ENCODE data around the gene XAGE2. TPM values are rescaled to one million over a fixed set of nuclear protein-coding genes. Genes with fewer than 3 reads are reported as not detected.

XAGE2 gene
- total RNA-seq, 4 donors from 2014 or later, result not detected

GRCh38 chrX:52355108-52355507 is 13.7 kb upstream of the XAGE2 start:
- in situ Hi-C loops (cut with MboI; ENCODE audit: low sequenced_read_pairs in 4 of 4), result no loop called here
- ATAC-seq, result no peak
- no peaks in the 10 kb centered on the region for H3K4me1 ChIP-seq
- intact Hi-C loops (cut with DNase I; ENCODE audit: low total_unique reads), result no loop called here
- H3K27me3 ChIP-seq, result peaks cover 0 to 7% (median 0%) of the 10 kb centered on the region in 3 donors
- no peaks in the 10 kb centered on the region for H3K9me3 ChIP-seq
- no peaks in the 10 kb centered on the region for H3K36me3 ChIP-seq
- H3K4me3 ChIP-seq, result no peak overlapping the region
- DNase-seq, result no peak
- TF ChIP-seq, protein P1, sequence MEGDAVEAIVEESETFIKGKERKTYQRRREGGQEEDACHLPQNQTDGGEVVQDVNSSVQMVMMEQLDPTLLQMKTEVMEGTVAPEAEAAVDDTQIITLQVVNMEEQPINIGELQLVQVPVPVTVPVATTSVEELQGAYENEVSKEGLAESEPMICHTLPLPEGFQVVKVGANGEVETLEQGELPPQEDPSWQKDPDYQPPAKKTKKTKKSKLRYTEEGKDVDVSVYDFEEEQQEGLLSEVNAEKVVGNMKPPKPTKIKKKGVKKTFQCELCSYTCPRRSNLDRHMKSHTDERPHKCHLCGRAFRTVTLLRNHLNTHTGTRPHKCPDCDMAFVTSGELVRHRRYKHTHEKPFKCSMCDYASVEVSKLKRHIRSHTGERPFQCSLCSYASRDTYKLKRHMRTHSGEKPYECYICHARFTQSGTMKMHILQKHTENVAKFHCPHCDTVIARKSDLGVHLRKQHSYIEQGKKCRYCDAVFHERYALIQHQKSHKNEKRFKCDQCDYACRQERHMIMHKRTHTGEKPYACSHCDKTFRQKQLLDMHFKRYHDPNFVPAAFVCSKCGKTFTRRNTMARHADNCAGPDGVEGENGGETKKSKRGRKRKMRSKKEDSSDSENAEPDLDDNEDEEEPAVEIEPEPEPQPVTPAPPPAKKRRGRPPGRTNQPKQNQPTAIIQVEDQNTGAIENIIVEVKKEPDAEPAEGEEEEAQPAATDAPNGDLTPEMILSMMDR (IDR thresholded peaks at IDR 0.05 in 4 of 5, conservative IDR thresholded peaks at IDR 0.05 in 1 of 5), result no peak
- no peak for TF ChIP-seq POLR2A (IDR thresholded peaks at IDR 0.05)
- no peak overlapping the region for H3K27ac ChIP-seq

- H3K9me3 ChIP-seq, result no peaks in the 10 kb centered on the region
Observed at GRCh38 chrX:52359614-52360232, 9.1 kb upstream of the XAGE2 start.

DNA sequence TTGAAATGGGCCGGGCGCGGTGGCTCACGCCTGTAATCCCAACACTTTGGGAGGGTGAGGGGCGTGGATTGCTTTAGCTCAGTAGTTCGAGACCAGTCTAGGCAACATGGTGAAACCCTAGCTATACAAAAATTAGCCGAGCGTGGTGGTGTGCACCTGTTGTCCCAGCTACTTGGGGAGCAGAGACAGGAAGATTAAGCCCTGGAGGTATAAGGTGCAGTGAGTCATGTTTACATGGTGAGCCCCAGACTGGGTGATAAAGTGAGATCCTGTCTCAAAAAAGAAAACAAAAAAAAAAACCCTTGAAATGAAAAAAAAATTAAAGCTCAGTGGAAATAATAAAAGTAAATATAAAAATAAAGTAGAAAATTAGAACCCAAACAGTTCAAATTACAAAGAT is 6.9 kb upstream of the XAGE2 start:
- Histone ChIP-seq H3K9me3 (no peaks in the 10 kb centered on the region), H3K4me3 (no peak overlapping the region), H3K27ac (no peak overlapping the region), H3K4me1 (no peaks in the 10 kb centered on the region), H3K27me3 (peaks cover 0 to 14% (median 0%) of the 10 kb centered on the region in 3 donors), H3K36me3 (no peaks in the 10 kb centered on the region)
- DNase-seq, result no peak
- in situ Hi-C loops (cut with MboI; ENCODE audit: low sequenced_read_pairs in 4 of 4), result no loop called here
- no peak for ATAC-seq
- TF ChIP-seq POLR2A (IDR thresholded peaks at IDR 0.05), result no peak
- TF ChIP-seq, protein P1 (IDR thresholded peaks at IDR 0.05 in 4 of 5, conservative IDR thresholded peaks at IDR 0.05 in 1 of 5), result no peak
- intact Hi-C loops (cut with DNase I; ENCODE audit: low total_unique reads), result no loop called here

More at GRCh38 chrX:52359614-52360232, 9.1 kb upstream of the XAGE2 start:
- DNase-seq (no peak), ATAC-seq (no peak)
- in situ Hi-C loops (cut with MboI; ENCODE audit: low sequenced_read_pairs in 4 of 4) (no loop called here), intact Hi-C loops (cut with DNase I; ENCODE audit: low total_unique reads) (no loop called here)
- H3K36me3 ChIP-seq, result no peaks in the 10 kb centered on the region
- no peak overlapping the region for H3K27ac ChIP-seq
- no peak overlapping the region for H3K4me3 ChIP-seq
- H3K4me1 ChIP-seq, result no peaks in the 10 kb centered on the region
- peaks cover 0 to 9% (median 0%) of the 10 kb centered on the region in 3 donors for H3K27me3 ChIP-seq
- TF ChIP-seq, protein P1 (IDR thresholded peaks at IDR 0.05 in 4 of 5, conservative IDR thresholded peaks at IDR 0.05 in 1 of 5), result no peak
- TF ChIP-seq POLR2A (IDR thresholded peaks at IDR 0.05), result no peak

- TF ChIP-seq, protein P1 (IDR thresholded peaks at IDR 0.05 in 4 of 5, conservative IDR thresholded peaks at IDR 0.05 in 1 of 5), result no peak
- TF ChIP-seq POLR2A (IDR thresholded peaks at IDR 0.05), result no peak
- H3K36me3 ChIP-seq, result no peaks in the 10 kb centered on the region
- H3K27ac ChIP-seq, result no peak overlapping the region
- DNase-seq, result no peak
- ATAC-seq, result no peak
- no peak overlapping the region for H3K4me3 ChIP-seq
- H3K9me3 ChIP-seq, result no peaks in the 10 kb centered on the region
- intact Hi-C loops (cut with DNase I; ENCODE audit: low total_unique reads), result no loop called here
- in situ Hi-C loops (cut with MboI; ENCODE audit: low sequenced_read_pairs in 4 of 4), result no loop called here
- H3K27me3 ChIP-seq, result peaks cover 0 to 16% (median 0%) of the 10 kb centered on the region in 3 donors
- no peaks in the 10 kb centered on the region for H3K4me1 ChIP-seq
Observed at GRCh38 chrX:52363247-52363883, 5.5 kb upstream of the XAGE2 start.
